Panc1 (cell line): Measurements from ENCODE around the gene PLEKHA8. TPM values are rescaled to one million over a fixed set of nuclear protein-coding genes. Genes with fewer than 3 reads are reported as not detected.

Experiments
- ATAC-seq: fragments of 200-7000 bp; cut with Tn5 transposase; 2 replicates; pipeline ENCODE4 v1.9.1; 2020; ENCODE audit warnings: mild to moderate bottlenecking, moderate library complexity
- BruUV-seq: library from RNA; stranded (reverse); fragments of 400-500 nt; replicated peaks from 2 replicates; lab custom pipeline; 2021; lab: Mats Ljungman, UMichigan
- CTCF ChIA-PET: fragments of 300-600 bp; sonication (Branson Sonifier 250); formaldehyde crosslinking; loops from one replicate; lab custom pipeline; 2022; ENCODE audit warnings: antibody characterized with exemption; lab: Charles Lee
- POLR2A ChIA-PET: fragments of 300-600 bp; sonication (Branson Sonifier 250); formaldehyde crosslinking; loops from one replicate; lab custom pipeline; 2022; ENCODE audit warnings: antibody characterized with exemption; lab: Charles Lee
- DNase-seq: peaks from one replicate; pipeline ENCODE4 v3.0.0-alpha.2; 2010; ENCODE audit warnings: low read depth, low spot score
- H3K27ac ChIP-seq: 2 replicates; pipeline ENCODE4 v1.5.1; 2011; ENCODE audit warnings: mild to moderate bottlenecking, low read length, inconsistent platforms
- H3K27me3 ChIP-seq: fragments of 200-500 bp; sonication (Bioruptor generic); 2 replicates; pipeline ENCODE4 v1.6.0; 2014; ENCODE audit warnings: low read length, inconsistent platforms; ENCODE audit not compliant: control insufficient read depth, insufficient read depth
- H3K36me3 ChIP-seq: fragments of 200-500 bp; sonication (Bioruptor generic); 2 replicates; pipeline ENCODE4 v1.5.1; 2014; ENCODE audit warnings: inconsistent platforms, mild to moderate bottlenecking, low read length, moderate library complexity; ENCODE audit not compliant: control insufficient read depth, insufficient read depth
- H3K4me1 ChIP-seq: 2 replicates; pipeline ENCODE4 v1.5.1; 2011; ENCODE audit warnings: inconsistent platforms, mild to moderate bottlenecking, low read length, moderate library complexity; ENCODE audit not compliant: control insufficient read depth, insufficient read depth
- H3K4me3 ChIP-seq, 2 experiments: 2 replicates each; pipeline ENCODE4 v1.5.1; 2011 to 2012; ENCODE audit warnings: low read depth in 2 of 2, low read length in 2 of 2, mild to moderate bottlenecking in 2 of 2, inconsistent platforms in 1 of 2, moderate library complexity in 1 of 2
- H3K9me3 ChIP-seq: fragments of 200-500 bp; sonication (Bioruptor generic); 2 replicates; pipeline ENCODE4 v1.5.1; 2014; ENCODE audit warnings: low read depth, mild to moderate bottlenecking, inconsistent platforms, low read length, moderate library complexity; ENCODE audit not compliant: control insufficient read depth, insufficient read depth
- SIN3A ChIP-seq: IDR thresholded peaks from 2 replicates; pipeline ENCODE4 v1.6.1; 2012; ENCODE audit warnings: low read depth, mild to moderate bottlenecking, low read length, moderate library complexity, borderline replicate concordance; ENCODE audit not compliant: insufficient read depth
- TCF7L2 ChIP-seq: IDR thresholded peaks from 2 replicates; pipeline ENCODE4 v1.6.1; 2011; ENCODE audit warnings: mild to moderate bottlenecking, low read depth, low read length, inconsistent platforms
- in situ Hi-C: cut with HindIII; loops from 2 replicates; pipeline ENCODE4 v1.10.0; 2016; ENCODE audit warnings: low sequenced_read_pairs, low pct_unique_long_range_greater_than_20kb
- intact Hi-C: fragments of 100-400 bp; cut with micrococcal nuclease; formaldehyde crosslinking; loops from one replicate; pipeline ENCODE4 v1.10.0; 2022; ENCODE audit not compliant: unreplicated experiment
- total RNA-seq: library from RNA; stranded (reverse); gene quantifications from one replicate; pipeline ENCODE4 v1.2.1, GENCODE V29; 2021; ENCODE audit not compliant: unreplicated experiment
- TF ChIP-seq, protein P1 (sequence below), 2 experiments: IDR thresholded peaks; 2 replicates each; pipeline ENCODE4 v1.6.1; 2011 to 2012; ENCODE audit warnings: low read depth in 2 of 2, control low read depth in 1 of 2, low read length in 1 of 2, mild to moderate bottlenecking in 1 of 2, moderate library complexity in 1 of 2; ENCODE audit not compliant: insufficient read depth in 1 of 2
- TF ChIP-seq, protein P2 (sequence below): fragments of 450-650 bp; IDR thresholded peaks from 2 replicates; pipeline ENCODE4 v1.5.1; 2017; ENCODE audit warnings: mild to moderate bottlenecking

Gene PLEKHA8
- total RNA-seq, 1 experiment from 2014 or later = 20.7 TPM

DNA sequence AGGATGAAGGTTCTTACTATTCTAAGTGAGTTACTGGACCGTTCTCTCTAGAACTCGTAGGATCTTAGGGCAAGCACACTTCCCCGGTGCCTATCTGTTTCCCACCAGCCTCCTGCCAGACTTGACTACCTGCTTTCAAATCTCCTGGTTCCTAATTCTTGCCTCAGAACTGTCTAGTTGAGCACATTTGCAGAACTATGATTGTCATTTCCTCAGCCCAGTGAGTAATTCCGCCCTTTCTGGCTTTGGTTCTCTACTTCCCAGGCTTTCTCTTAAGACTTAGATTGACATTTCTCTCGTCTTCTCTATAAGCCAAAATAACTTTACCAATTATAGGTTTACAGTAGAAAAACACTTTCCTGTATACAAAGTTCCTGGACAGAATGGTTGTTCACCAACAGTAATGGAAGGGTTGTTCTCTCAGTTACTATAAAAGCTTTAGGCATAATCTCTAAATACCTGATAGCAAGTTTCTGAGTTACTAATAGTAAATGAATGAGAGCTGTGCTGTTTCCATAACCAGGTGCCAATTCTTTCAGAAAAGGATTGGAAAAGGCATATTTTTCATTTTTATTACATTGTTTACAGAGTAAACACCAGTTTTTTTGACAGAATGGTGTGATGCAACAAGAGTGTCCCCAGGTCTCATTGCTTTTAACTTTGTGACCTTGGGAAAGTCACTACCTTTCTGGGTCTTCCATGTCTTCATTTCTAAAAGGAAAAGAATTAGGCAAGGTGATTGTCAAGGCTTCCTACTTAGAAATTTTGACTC lies 41.1 kb downstream of the PLEKHA8 start:
- Histone ChIP-seq H3K9me3 (no peaks in the 10 kb centered on the region), H3K4me1 (no peaks in the 10 kb centered on the region), H3K27me3 (no peaks in the 10 kb centered on the region), H3K36me3 (no peaks in the 10 kb centered on the region), H3K4me3 (no peak overlapping the region), H3K27ac (no peak overlapping the region)
- ATAC-seq (no peak), DNase-seq (no peak)
- in situ Hi-C loops = no loop called here
- TF ChIP-seq, protein P1, sequence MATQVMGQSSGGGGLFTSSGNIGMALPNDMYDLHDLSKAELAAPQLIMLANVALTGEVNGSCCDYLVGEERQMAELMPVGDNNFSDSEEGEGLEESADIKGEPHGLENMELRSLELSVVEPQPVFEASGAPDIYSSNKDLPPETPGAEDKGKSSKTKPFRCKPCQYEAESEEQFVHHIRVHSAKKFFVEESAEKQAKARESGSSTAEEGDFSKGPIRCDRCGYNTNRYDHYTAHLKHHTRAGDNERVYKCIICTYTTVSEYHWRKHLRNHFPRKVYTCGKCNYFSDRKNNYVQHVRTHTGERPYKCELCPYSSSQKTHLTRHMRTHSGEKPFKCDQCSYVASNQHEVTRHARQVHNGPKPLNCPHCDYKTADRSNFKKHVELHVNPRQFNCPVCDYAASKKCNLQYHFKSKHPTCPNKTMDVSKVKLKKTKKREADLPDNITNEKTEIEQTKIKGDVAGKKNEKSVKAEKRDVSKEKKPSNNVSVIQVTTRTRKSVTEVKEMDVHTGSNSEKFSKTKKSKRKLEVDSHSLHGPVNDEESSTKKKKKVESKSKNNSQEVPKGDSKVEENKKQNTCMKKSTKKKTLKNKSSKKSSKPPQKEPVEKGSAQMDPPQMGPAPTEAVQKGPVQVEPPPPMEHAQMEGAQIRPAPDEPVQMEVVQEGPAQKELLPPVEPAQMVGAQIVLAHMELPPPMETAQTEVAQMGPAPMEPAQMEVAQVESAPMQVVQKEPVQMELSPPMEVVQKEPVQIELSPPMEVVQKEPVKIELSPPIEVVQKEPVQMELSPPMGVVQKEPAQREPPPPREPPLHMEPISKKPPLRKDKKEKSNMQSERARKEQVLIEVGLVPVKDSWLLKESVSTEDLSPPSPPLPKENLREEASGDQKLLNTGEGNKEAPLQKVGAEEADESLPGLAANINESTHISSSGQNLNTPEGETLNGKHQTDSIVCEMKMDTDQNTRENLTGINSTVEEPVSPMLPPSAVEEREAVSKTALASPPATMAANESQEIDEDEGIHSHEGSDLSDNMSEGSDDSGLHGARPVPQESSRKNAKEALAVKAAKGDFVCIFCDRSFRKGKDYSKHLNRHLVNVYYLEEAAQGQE (IDR thresholded peaks at IDR 0.05; ENCODE audit: insufficient read depth in 1 of 2, low read depth in 2 of 2, low read length in 1 of 2) = no peak
- TF ChIP-seq TCF7L2 = no peak
- TF ChIP-seq, protein P2, sequence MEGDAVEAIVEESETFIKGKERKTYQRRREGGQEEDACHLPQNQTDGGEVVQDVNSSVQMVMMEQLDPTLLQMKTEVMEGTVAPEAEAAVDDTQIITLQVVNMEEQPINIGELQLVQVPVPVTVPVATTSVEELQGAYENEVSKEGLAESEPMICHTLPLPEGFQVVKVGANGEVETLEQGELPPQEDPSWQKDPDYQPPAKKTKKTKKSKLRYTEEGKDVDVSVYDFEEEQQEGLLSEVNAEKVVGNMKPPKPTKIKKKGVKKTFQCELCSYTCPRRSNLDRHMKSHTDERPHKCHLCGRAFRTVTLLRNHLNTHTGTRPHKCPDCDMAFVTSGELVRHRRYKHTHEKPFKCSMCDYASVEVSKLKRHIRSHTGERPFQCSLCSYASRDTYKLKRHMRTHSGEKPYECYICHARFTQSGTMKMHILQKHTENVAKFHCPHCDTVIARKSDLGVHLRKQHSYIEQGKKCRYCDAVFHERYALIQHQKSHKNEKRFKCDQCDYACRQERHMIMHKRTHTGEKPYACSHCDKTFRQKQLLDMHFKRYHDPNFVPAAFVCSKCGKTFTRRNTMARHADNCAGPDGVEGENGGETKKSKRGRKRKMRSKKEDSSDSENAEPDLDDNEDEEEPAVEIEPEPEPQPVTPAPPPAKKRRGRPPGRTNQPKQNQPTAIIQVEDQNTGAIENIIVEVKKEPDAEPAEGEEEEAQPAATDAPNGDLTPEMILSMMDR = no peak
- intact Hi-C loops = no loop called here
- ChIA-PET CTCF (no interaction called here), POLR2A (no interaction called here)
- no TSS peak for BruUV-seq

DNA sequence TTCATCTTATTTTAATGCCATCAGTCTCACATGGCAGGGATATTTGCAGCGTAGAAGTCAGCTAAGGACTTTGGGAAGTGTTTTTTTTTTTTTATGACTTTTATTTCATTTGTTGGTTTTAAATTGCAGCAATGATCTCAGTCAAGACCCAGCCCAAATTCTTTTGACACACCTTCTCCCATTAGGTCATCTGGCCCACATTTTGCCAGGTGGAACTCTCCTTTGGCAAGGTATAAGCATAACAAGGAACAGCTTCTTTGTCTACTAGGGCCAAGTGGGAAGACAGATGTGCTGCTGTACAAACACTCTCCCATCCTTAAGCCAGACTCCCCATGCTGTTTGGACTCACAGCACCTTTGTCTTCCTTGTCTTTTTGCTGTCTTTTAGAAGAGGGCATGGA lies 41.8 kb downstream of the PLEKHA8 start:
- ChIA-PET POLR2A (interaction anchor here (0.6 kb wide), 1 partner anchor 129 kb away, joined by 3 read pairs; no protein-coding TSS in a partner anchor), CTCF (no interaction called here)
- DNase-seq (no peak), ATAC-seq (no peak)
- Histone ChIP-seq H3K4me1 (no peaks in the 10 kb centered on the region), H3K9me3 (no peaks in the 10 kb centered on the region), H3K36me3 (no peaks in the 10 kb centered on the region), H3K27me3 (no peaks in the 10 kb centered on the region), H3K4me3 (no peak overlapping the region), H3K27ac (no peak overlapping the region)
- BruUV-seq = no TSS peak
- TF ChIP-seq, protein P1 (IDR thresholded peaks at IDR 0.05; ENCODE audit: insufficient read depth in 1 of 2, low read depth in 2 of 2, low read length in 1 of 2) = no peak
- TF ChIP-seq SIN3A (no peak), TCF7L2 (no peak)
- TF ChIP-seq, protein P2 = no peak
- intact Hi-C loops (loop anchor here (5.0 kb wide), 1 partner anchor 323 kb away; no protein-coding TSS in a partner anchor), in situ Hi-C loops (no loop called here)
